Renal pelvis (tissue), 4 donors: ENCODE results near the gene AVPR2. TPM values are rescaled to one million over a fixed set of nuclear protein-coding genes. Genes with fewer than 3 reads are reported as not detected.

Experiments
- DNase-seq: peaks from one replicate; pipeline ENCODE4 v3.0.0-alpha.2; 2013
- polyA plus RNA-seq, 3 donors: library from polyadenylated mRNA; unstranded; fragments of 120-200 nt; gene quantifications; one replicate each; pipeline ENCODE4 v1.2.1, GENCODE V29; 2013; ENCODE audit not compliant: insufficient read length in 3 of 3

AVPR2 gene
- polyA plus RNA-seq, 3 donors, result 1.8 to 5.9 (median 2.4) TPM

DNA sequence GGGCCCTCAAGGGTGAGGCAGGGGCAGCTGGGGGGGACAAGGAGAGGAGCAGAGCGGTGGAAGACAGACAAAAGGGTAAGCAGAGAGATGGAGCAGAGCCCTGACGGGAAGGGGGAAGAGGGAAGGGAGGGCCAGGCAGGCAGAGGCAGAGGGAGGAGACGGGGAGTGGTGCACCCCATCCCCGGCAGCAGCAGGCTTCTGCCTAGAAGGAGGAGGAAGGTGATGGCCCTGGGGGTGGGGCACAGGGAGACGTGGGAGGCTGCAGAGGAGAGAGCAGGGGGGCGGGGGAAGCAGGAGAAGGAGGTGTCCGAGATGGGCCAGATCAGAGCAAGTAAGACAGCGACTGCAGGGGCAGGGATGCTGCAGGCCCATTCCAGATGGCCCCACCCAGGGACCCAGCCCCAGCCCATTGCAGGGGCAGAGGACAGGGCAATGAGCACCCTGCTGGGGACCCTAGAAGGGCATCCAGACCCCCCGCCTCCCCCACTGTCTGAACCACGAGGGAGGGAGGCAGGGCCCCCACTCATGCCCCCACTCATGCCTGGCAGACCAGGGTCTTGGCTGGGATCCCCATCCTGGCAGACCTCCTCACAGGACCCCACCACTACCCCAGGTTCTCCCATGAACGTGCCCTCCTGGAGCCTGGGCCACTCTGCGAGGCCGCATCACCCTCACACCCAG is 21.2 kb upstream of the AVPR2 start:
- DNase-seq, result no peak

DNA sequence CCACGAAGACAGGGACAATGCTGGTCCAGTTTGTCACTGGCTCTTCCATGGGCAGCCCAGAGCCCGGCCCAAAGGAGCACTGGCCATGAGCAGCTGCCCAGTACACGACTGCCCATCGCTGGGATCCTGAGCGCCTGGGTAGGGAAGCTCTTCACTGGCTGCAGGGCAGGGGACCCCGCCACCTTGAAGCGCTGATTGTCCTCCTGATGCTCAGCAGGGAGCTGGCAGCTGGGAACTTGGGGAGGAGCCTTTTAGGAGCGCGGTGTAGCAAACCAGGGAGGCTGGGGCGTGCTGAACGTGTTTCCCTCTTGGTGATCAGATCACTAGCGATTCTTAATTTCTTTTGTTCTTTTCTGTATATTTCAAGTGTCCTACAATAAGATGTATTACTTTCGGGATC is 20.3 kb upstream of the AVPR2 start:
- no peak for DNase-seq

DNA sequence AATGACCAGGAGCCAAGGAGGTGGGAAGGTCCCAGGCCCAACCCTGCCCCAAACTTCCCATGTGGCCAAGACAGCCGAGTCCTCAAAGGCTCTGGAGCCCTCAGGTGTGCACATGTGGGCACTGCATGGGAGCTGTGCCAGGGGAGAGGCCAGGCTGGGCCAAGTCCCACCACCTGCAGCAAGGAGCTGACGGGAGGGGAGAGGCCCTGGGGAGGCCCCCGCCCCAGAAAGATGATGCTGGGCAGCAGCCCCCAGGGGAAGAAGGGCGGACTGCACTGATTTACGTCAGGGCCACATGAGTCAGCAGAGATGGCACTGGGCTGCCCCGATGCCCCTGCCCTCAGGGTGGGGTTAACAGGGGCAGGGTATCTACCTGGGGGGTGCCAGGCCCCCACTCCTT is 19.9 kb upstream of the AVPR2 start:
- DNase-seq, result no peak

DNA sequence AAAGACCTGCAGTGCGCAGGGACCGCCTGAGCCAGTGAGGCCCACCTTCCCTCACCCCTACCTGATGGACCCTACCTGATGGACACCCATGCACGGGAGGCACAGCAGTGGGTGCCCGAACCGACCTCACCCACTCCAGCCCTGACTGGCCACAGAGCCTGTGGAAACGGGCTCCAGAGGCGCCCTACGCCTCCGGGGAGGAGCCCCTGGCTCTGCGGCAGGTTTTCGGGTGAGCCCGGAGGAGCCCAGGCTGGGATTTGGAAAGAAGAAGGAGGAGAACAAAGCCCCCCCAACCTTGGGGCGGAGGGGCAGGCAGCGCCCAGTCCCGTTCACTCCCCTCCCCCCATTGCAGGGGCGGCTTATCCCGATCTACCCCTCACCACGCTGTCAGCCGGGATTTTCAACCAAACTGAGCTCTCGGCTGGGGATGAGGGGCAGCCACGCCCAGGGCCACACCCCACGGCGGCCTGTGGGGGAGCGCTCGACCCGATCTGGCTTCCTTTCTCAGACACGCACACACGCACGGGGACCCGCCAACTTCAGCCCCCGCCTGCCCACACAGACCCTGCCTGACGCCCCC is 19.2 kb upstream of the AVPR2 start:
- no peak for DNase-seq

DNA sequence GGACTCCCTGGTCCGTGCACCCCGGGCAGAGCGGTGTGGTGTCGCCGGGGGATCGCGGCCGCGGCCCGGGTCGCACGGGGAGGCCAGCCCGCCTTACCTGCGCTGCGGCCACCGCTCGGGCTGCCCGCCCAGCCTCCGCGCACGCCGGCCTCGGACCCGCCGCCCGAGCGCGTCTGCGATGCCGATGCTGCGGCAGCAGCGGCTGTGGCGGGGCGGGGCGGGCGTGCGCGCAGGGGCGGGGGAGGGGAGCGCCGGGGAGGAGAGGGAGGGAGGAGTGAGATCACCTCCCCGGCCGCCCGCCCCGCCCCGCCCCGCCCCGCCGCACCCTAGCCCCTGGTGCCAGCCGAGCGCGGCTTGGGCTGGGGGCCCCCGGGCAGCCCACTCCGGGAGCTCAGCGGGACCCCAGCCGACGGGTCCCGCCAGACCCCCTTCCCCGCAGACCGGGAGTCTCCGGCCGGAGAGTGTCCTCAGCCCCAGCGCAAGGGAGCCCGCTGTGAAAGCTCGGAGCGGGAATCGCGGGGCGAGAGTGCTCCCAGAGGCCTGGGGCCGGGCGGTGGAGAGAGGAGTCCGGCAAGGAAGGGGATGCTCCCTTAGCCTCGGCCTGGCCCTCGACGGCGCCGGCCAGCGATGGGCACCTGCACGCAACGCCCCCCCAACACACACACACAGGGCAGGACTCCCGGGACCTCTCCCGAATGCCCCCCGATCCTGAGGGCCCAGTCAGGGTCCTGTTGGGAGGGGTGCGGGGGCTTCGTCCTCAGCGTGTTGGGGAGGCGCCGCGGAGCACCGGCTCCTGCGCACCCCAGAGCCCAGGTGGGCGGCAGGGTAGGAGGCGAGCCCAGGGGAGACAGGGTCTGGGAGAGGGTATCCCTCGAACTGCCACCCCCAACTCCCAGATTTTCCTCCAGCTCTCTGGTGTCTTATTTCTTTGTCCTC is 18.2 kb upstream of the AVPR2 start, which contains the start of gene L1CAM:
L1CAM (minus strand) TSS at position 206 of the 936 bp plus-strand sequence. CDS start 10,337 bp downstream, outside the sequence.
- DNase-seq, result no peak

DNA sequence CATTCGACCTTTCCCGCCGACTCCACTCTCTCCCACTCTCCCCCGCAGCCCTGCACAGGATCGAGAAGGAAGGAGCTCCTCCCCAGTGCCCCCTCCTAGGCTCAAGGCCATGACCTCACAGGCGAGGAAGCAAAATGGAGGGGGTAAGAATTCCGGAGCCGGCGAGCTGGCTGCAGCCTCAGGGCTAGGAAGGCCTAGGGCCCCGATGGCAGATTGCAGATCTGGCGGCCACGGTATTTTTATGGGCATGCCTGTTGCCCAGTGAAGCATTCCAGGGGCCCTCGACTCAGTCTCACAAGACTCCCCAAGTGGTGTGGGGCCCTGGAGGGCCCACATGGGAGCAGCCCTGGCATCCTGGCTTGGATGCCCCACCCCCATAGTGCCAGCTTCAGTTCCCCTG is 17.6 kb upstream of the AVPR2 start:
- DNase-seq, result peak; percentile 51

DNA sequence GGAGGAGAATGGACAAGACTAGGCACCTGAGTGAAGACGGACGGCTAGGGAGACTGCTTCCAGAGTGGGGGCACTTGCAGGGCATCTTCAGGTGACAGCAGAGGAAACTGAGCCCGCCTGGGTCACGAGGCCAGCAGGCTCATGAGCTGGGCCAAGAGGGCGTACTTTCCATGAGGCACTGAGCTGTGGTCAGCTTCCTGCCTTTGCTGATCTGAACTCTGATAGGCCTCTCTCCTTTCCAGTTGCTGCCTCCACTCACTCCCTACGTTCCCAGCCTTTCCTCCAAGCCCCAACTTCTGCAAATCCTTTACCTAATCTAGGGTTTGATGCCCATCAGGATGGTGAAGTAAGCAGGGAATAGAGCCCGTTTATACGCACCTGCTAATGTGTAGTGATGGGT is 17.1 kb upstream of the AVPR2 start:
- DNase-seq, result no peak

DNA sequence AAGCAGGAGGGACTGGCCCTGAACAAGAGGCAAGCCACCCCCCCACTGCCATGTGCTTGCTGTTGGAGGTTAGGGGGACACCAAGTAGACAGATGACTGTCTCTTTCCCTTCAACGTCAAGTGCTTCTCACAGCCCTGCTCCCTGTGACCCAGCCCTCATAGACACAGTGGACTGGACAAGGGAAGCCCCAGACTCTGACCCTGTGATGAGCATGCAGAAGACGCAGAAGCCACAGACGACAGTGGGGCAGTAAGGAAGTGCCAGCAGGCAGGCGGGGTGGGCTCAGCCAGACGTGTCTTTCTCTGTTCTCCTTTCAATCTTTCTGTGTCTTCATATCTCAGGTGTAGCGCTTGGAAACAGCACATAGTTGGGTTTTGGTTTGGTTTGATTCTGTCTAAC is 16.1 kb upstream of the AVPR2 start:
- DNase-seq, result no peak

DNA sequence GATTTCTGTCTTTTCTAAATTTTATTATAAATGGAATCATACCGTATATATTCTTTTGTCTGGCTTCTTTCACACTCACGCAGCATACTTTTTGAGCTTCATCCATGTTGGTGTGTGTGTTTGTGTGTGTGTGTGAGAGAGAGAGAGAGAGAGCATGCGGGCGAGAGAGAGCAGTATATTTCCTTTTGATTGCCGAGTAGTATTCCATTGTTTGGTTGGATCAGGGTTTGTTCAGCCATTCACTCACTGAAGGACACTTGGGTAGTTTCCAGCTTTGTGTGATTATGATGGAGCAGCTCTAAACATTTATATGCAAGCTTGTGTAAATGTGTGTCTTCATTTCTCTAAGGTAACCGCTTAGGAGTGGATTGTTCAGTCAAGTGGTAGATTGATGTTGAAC is 15.3 kb upstream of the AVPR2 start:
- no peak for DNase-seq

DNA sequence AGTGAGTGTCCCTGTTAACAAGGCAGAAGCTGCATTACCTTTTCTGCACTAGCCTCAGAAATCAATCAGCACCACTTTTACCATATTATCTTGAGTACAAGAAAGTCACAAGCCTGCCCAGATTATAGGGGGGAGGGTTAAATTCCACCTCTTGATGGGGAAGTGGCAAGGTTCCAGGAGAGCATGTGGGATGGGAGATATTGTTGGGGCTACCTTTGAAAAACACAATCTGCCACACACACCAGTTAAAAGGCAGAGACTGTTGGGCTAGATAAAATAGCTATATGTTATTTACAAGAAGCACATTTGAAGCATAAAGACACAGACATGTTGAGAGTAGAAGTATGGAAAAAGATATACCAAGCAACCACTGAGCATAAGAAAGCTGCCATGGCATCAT is 6.6 kb upstream of the AVPR2 start:
- DNase-seq, result no peak

DNA sequence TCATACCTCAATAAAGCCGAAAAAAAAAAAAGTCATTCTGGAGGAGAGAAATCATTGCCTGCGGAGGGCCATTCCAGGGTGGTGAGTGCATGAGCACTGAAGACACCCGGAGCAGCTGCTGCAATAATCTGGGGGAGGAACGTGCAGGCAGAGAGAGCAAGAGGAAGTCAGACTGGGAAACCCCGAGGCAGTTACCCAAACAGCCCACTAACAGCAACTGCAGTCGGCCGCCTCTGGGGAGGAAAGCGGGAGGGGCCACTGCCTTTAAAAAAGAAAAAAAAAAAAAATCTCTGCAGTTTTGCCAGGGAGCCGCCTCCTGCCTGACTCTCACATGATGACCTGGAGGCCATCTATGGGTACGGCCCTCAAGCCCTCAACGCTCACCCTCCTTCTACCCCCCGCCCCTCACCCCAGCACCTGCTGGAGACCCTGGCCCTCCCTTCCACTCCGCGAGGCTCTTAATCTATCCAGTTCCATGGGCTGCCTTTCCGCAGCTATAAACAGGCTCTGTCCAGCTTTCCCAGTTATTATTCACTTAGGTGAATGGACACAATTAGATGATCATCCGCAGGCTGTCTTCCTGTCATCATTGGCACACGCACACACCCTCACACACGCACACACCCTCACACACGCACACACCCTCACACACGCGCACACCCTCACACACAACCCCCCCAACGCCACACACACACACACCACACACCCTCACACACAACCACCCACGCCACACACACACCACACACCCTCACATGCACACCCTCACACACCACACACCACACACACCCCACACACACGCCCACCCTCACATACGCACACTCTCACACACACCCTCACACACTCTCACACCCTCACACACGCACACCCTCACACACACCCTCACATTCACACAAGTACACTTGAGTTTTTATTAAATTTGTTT is 3.4 kb upstream of the AVPR2 start:
- DNase-seq, result no peak

DNA sequence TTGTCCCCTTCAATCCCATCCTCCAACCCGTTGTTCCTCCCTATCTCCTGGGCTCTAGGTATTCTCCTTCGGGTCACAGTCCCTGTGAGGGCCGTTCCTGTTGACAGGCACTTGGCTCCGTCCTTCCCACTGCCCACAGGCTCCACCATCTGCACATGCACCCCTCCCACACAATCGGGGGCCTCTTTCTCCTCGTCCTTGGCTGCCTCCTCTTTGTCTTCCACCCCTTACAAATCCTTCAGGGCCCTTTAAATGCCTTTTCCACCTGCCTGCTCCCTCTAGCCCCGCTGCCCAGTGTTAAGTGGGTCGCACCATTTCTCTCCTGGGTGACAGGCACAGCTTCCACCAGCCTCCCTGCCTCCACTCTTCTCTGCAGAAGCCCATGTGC is 2.7 kb upstream of the AVPR2 start:
- DNase-seq, result no peak

DNA sequence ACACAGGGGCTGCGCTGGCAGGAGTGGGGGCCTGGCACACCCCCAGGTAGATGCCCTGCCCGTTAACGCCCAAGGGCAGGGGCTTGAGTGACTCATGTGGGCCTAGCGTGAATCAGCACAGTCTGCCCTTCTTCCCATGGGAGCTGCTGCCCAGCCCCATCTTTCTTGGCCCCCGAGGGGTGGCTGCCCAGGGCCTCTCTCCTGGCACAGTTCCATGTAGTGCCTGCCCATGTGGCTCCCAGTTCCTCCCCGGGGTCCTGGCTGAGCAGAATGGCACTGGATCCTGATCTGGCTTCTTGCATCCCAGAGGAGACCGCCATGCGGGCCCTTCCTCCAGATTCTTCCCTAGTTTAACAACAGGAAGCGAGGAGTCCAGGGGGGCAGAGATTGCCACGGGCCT is 2.1 kb upstream of the AVPR2 start:
- no peak for DNase-seq

DNA sequence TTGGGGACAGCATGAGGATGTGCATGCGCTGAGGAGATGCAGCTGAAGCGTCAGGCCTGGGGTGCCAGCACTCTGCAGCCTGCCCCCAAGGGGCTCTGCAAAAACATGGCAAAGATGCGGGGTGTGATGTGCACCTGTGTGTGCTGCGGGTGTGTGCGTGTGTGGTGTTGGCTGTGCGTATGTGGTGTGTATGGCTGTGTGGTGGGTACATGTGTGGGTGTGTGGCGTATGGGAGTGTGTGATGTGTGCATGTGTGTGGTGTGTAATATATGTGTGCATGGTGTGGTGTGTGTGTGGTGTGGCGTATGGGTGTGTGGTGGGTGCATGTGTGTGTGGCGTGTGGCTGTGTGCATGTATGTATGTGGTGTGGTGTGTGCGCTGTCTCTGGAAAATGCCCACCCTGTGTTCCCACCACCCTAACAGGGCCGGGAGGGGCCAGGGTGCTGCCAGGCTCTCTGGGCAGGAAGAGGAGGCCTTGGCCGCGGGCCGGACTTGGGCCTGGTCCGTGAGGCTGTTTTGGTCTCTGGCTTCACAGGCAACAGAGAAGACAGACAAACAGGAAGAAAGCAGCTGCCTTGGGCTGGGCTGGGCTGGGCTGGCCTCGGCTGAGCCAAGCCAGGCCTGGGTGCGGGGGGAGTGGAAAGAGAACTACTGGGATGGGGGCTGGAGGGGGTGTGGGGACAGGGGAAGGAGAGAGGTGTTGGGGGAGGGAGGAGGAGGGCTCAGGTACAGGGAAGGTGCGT is 1.1 kb upstream of the AVPR2 start:
- DNase-seq, result no peak

DNA sequence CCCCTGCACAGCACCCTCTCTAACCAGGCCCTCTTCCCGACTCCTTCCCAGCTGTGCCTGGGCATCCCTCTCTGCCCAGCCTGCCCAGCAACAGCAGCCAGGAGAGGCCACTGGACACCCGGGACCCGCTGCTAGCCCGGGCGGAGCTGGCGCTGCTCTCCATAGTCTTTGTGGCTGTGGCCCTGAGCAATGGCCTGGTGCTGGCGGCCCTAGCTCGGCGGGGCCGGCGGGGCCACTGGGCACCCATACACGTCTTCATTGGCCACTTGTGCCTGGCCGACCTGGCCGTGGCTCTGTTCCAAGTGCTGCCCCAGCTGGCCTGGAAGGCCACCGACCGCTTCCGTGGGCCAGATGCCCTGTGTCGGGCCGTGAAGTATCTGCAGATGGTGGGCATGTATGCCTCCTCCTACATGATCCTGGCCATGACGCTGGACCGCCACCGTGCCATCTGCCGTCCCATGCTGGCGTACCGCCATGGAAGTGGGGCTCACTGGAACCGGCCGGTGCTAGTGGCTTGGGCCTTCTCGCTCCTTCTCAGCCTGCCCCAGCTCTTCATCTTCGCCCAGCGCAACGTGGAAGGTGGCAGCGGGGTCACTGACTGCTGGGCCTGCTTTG is 1.1 kb downstream of the AVPR2 start:
- DNase-seq, result no peak

DNA sequence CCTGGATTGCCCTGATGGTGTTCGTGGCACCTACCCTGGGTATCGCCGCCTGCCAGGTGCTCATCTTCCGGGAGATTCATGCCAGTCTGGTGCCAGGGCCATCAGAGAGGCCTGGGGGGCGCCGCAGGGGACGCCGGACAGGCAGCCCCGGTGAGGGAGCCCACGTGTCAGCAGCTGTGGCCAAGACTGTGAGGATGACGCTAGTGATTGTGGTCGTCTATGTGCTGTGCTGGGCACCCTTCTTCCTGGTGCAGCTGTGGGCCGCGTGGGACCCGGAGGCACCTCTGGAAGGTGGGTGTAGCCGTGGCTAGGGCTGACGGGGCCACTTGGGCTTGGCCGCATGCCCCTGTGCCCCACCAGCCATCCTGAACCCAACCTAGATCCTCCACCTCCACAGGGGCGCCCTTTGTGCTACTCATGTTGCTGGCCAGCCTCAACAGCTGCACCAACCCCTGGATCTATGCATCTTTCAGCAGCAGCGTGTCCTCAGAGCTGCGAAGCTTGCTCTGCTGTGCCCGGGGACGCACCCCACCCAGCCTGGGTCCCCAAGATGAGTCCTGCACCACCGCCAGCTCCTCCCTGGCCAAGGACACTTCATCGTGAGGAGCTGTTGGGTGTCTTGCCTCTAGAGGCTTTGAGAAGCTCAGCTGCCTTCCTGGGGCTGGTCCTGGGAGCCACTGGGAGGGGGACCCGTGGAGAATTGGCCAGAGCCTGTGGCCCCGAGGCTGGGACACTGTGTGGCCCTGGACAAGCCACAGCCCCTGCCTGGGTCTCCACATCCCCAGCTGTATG is 1.8 kb downstream of the AVPR2 start:
- no peak for DNase-seq

DNA sequence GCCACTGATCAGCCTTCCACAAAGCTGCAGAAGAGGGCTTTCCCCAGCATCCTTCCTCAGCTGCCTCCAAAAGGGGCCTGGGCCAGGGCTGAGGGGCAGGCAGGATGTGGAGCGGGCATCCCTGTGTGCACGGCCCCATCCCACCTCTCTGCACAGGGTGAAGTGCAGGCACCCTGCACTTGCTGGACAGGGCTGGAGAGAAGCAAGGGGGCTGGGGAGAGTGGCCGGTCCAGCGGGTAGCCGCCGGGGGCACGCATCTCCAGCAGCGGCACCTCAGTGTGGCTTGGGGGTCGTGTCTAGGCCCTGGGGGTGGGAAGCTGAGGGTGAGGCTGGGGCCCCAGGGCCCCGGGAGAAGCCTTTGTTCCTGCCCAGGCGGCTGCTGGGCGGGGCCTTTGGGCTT is 3.0 kb downstream of the AVPR2 start:
- DNase-seq, result no peak

DNA sequence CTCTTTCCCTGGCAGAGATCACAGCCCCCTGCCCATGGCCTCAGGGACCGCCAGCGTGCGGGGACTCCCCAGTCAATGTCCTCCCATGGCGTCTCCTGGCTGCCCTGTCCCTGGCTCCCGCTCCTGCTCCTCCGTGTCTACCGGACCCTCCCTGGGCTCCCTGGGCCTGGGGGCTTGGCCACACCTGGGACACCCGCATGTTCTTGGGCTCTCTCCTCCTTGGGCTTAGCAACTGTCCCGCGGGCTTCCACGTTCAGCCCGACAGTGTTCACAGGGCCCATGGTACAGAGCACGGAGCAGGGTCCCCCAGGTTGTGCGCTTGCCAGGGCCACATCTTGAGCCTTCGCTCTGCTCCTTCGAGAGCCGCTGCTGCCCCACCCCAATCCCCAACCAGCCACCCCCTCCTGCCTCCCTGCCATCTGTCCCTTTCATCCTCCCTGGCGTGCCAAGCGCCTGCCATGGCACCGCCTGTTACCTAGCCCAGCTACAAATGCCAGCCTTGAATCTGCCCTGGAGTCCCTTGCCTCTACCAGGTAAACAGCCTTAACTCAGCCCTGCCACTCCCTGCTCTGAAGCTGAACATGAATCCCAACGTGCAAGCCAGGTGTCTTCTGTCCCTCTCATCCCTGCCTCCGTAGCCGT is 3.9 kb downstream of the AVPR2 start:
- no peak for DNase-seq
